ENCODE measurements around the gene PROCA1.

DNA sequence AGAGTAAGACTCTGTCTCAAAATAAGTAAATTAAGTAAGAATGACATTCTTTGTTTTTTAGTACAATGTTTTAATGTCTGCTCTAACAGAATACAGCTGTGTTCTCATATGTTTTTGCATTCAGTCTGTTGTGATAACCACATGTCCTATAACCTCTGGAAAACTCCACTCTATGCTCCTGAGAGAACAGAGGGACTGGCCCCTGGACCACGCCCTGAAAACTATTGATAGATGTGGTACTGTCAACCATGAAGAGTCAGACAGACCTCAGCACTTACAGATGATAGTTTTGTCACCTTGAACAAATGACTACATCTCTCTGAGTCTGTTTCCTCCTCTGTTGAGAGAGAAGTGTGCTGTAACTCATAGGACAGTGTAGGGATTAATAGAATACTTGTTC is 41.8 kb downstream of the PROCA1 start:
- TF ChIP-seq HDGF (IDR thresholded peaks at IDR 0.05) (no peak), CREB3 (tag; conservative IDR thresholded peaks at IDR 0.05; ENCODE audit: low read depth) (no peak), CBX3 (IDR thresholded peaks at IDR 0.05; ENCODE audit: borderline replicate concordance in 1 of 2, low read length in 2 of 2) (no peak), ATF7 (IDR thresholded peaks at IDR 0.05) (no peak), RBBP5 (IDR thresholded peaks at IDR 0.05; ENCODE audit: borderline replicate concordance, insufficient read depth, low read length, poor library complexity, severe bottlenecking) (no peak), POLR2A (conservative IDR thresholded peaks at IDR 0.05) (no peak)
- TF ChIP-seq, protein P1, sequence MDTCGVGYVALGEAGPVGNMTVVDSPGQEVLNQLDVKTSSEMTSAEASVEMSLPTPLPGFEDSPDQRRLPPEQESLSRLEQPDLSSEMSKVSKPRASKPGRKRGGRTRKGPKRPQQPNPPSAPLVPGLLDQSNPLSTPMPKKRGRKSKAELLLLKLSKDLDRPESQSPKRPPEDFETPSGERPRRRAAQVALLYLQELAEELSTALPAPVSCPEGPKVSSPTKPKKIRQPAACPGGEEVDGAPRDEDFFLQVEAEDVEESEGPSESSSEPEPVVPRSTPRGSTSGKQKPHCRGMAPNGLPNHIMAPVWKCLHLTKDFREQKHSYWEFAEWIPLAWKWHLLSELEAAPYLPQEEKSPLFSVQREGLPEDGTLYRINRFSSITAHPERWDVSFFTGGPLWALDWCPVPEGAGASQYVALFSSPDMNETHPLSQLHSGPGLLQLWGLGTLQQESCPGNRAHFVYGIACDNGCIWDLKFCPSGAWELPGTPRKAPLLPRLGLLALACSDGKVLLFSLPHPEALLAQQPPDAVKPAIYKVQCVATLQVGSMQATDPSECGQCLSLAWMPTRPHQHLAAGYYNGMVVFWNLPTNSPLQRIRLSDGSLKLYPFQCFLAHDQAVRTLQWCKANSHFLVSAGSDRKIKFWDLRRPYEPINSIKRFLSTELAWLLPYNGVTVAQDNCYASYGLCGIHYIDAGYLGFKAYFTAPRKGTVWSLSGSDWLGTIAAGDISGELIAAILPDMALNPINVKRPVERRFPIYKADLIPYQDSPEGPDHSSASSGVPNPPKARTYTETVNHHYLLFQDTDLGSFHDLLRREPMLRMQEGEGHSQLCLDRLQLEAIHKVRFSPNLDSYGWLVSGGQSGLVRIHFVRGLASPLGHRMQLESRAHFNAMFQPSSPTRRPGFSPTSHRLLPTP (IDR thresholded peaks at IDR 0.05; ENCODE audit: borderline replicate concordance, extremely low read depth, insufficient read length) = no peak
- TF ChIP-seq, protein P2, sequence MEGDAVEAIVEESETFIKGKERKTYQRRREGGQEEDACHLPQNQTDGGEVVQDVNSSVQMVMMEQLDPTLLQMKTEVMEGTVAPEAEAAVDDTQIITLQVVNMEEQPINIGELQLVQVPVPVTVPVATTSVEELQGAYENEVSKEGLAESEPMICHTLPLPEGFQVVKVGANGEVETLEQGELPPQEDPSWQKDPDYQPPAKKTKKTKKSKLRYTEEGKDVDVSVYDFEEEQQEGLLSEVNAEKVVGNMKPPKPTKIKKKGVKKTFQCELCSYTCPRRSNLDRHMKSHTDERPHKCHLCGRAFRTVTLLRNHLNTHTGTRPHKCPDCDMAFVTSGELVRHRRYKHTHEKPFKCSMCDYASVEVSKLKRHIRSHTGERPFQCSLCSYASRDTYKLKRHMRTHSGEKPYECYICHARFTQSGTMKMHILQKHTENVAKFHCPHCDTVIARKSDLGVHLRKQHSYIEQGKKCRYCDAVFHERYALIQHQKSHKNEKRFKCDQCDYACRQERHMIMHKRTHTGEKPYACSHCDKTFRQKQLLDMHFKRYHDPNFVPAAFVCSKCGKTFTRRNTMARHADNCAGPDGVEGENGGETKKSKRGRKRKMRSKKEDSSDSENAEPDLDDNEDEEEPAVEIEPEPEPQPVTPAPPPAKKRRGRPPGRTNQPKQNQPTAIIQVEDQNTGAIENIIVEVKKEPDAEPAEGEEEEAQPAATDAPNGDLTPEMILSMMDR (IDR thresholded peaks at IDR 0.05 in 2 of 3, conservative IDR thresholded peaks at IDR 0.05 in 1 of 3; ENCODE audit: insufficient read depth in 2 of 3, low read depth in 1 of 3, low read length in 3 of 3) = no peak
- TF ChIP-seq, protein P3, sequence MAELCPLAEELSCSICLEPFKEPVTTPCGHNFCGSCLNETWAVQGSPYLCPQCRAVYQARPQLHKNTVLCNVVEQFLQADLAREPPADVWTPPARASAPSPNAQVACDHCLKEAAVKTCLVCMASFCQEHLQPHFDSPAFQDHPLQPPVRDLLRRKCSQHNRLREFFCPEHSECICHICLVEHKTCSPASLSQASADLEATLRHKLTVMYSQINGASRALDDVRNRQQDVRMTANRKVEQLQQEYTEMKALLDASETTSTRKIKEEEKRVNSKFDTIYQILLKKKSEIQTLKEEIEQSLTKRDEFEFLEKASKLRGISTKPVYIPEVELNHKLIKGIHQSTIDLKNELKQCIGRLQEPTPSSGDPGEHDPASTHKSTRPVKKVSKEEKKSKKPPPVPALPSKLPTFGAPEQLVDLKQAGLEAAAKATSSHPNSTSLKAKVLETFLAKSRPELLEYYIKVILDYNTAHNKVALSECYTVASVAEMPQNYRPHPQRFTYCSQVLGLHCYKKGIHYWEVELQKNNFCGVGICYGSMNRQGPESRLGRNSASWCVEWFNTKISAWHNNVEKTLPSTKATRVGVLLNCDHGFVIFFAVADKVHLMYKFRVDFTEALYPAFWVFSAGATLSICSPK (IDR thresholded peaks at IDR 0.05; ENCODE audit: borderline replicate concordance) = no peak
